ENCODE data around the gene ATF1. TPM values are rescaled to one million over a fixed set of nuclear protein-coding genes. Genes with fewer than 3 reads are reported as not detected.
"Not testable (repeated sequence)": the region's sequence is repeated elsewhere in the genome, so short reads cannot be mapped to it uniquely, and the experiment has no call there.

The ATF1 gene
- total RNA-seq, 1 donor from 2014 or later = 30.3 TPM

DNA sequence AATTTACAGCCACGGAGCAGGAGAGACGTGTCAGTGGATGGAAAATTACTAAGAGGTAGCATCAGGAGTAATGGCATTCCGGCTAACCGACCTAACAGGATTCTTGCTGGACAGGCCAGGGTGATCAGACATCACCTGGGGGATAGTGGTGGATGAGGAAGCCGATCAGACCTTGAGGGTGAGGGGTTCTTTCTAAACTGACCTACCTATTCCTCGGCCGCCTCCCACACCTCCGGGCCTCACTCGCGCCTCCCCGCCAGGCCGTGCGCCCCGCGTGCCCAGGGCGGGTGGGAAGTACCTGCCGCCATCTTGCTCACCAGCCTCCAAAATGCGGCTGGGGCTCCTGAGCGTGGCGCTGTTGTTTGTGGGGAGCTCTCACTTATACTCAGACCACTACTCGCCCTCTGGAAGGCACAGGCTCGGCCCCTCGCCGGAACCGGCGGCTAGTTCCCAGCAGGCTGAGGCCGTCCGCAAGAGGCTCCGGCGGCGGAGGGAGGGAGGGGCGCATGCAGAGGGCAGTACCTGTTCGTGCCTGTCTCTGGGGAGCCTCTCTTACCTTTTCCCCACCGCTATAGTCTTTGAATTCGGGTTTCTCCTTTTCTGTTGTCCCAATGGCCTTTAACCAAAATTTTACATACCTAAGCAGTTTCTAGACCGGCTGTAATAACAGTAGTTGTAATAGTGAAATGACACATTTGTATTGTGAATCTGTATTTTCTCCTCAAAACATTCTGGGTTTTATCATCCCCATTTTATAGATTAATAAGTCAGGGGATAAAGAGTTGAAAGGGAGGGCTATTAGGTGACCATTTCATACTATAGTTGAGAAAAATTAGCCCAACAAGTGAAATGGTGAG, 79.0 kb downstream of the ATF1 start, which contains the start of gene TMPRSS12:
Gene TMPRSS12 (plus strand): TSS at position 290 of the 857 bp plus-strand sequence. CDS start 39 bp downstream, at position 329.
- Mint-ChIP-seq H3K4me3 (ENCODE audit: unreplicated experiment) (no peak within 1 kb of the TSS), H3K27ac (ENCODE audit: unreplicated experiment) (no peak within 1 kb of the TSS), H3K9me3 (ENCODE audit: unreplicated experiment) (peaks cover 8% of the 10 kb centered on the region), H3K36me3 (ENCODE audit: unreplicated experiment) (no peaks in the 10 kb centered on the region), H3K27me3 (ENCODE audit: unreplicated experiment) (peaks cover 25% of the 10 kb centered on the region), H3K4me1 (ENCODE audit: unreplicated experiment) (no peaks in the 10 kb centered on the region)
- DNase-seq (ENCODE audit: extremely low spot score, unreplicated experiment) = no peak
- TF ChIP-seq, protein P1, sequence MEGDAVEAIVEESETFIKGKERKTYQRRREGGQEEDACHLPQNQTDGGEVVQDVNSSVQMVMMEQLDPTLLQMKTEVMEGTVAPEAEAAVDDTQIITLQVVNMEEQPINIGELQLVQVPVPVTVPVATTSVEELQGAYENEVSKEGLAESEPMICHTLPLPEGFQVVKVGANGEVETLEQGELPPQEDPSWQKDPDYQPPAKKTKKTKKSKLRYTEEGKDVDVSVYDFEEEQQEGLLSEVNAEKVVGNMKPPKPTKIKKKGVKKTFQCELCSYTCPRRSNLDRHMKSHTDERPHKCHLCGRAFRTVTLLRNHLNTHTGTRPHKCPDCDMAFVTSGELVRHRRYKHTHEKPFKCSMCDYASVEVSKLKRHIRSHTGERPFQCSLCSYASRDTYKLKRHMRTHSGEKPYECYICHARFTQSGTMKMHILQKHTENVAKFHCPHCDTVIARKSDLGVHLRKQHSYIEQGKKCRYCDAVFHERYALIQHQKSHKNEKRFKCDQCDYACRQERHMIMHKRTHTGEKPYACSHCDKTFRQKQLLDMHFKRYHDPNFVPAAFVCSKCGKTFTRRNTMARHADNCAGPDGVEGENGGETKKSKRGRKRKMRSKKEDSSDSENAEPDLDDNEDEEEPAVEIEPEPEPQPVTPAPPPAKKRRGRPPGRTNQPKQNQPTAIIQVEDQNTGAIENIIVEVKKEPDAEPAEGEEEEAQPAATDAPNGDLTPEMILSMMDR (IDR thresholded peaks at IDR 0.05) = no peak

DNA sequence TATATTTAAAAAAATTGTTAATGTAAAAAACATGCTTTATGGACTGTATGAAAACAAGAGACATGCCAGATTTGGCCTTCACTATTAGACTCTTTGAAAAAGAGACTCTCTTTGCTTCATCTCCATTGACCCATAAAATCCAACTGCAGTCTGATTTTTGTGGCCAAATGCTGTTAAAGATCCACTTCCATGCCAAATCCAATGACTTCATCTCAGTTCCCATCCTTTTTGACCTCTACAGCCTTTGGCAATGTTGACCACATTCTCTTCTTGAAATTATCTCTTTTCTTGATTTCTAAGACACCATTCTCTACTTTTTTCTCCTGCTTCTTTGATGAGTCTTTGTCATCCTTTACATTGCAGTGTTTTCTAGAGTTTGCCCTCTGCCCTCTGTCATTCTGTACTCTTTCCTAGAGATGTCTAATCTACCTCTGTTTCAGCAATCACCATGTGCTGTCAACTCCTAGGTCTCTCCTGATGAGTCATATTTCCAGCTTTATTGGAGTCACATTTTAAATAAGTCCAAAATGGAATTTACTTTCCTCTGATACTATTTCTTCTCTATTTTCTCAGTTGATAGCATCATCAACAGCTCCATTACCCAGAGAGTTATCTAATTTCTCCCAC, 81.2 kb downstream of the ATF1 start:
- H3K27ac Mint-ChIP-seq (ENCODE audit: unreplicated experiment) = no peak overlapping the region
- peaks cover 32% of the 10 kb centered on the region for H3K27me3 Mint-ChIP-seq (ENCODE audit: unreplicated experiment)
- no peak for DNase-seq (ENCODE audit: extremely low spot score, unreplicated experiment)

DNA sequence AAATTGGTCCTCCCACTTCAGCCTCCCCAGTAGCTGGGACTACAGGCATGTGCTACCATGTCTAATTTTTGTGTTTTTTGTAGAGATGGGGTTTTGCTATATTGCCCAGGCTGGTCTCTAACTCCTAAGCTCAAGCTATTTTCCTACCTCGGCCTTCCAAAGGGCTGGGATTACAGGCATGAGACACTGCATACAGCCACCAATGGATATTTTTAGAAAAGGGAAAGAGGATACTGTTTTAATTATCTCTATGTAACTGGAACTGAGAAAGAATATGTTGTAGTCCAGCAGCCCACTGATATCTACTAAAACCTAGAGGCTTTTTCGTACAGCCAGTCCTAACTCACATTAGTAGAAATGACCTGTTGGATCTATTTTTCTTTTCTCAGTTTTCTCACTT, 85.1 kb downstream of the ATF1 start:
- TF ChIP-seq, protein P1 (IDR thresholded peaks at IDR 0.05) = no peak
- peaks cover 2% of the 10 kb centered on the region for H3K36me3 Mint-ChIP-seq (ENCODE audit: unreplicated experiment)
- no peaks in the 10 kb centered on the region for H3K4me1 Mint-ChIP-seq (ENCODE audit: unreplicated experiment)
- no peak overlapping the region for H3K4me3 Mint-ChIP-seq (ENCODE audit: unreplicated experiment)
- H3K27me3 Mint-ChIP-seq (ENCODE audit: unreplicated experiment) = peaks cover 51% of the 10 kb centered on the region
- DNase-seq (ENCODE audit: extremely low spot score, unreplicated experiment) = no peak
- no peak overlapping the region for H3K27ac Mint-ChIP-seq (ENCODE audit: unreplicated experiment)
- H3K9me3 Mint-ChIP-seq (ENCODE audit: unreplicated experiment) = peaks cover 4% of the 10 kb centered on the region

More for the DNA sequence above, 81.2 kb downstream of the ATF1 start:
- Mint-ChIP-seq H3K4me3 (ENCODE audit: unreplicated experiment) (no peak overlapping the region), H3K9me3 (ENCODE audit: unreplicated experiment) (peaks cover 8% of the 10 kb centered on the region), H3K4me1 (ENCODE audit: unreplicated experiment) (no peaks in the 10 kb centered on the region), H3K36me3 (ENCODE audit: unreplicated experiment) (no peaks in the 10 kb centered on the region)
- TF ChIP-seq, protein P1 (IDR thresholded peaks at IDR 0.05) = no peak

DNA sequence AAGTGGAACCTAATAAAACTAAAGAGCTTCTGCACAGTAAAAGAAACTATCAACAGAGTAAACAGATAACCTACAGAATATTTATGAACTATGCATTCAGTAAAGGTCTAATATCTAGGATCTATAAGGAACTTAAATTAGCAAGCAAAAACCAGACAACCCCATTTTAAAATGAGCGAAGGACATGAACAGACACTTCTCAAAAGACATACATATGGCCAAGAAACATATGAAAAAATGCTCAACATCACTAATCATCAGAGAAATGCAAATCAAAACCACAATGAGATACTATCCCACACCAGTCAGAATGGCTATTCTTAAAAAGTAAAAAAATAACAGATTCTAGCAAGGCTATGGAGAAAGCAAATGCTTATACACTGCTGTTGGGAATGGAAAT, 91.3 kb downstream of the ATF1 start:
- Mint-ChIP-seq H3K9me3 (ENCODE audit: unreplicated experiment) (peaks cover 16% of the 10 kb centered on the region), H3K27me3 (ENCODE audit: unreplicated experiment) (peaks cover 62% of the 10 kb centered on the region)
- DNase-seq (ENCODE audit: extremely low spot score, unreplicated experiment); H3K27ac Mint-ChIP-seq (ENCODE audit: unreplicated experiment); H3K4me1 Mint-ChIP-seq (ENCODE audit: unreplicated experiment); H3K36me3 Mint-ChIP-seq (ENCODE audit: unreplicated experiment); H3K4me3 Mint-ChIP-seq (ENCODE audit: unreplicated experiment): not testable (repeated sequence)

DNA sequence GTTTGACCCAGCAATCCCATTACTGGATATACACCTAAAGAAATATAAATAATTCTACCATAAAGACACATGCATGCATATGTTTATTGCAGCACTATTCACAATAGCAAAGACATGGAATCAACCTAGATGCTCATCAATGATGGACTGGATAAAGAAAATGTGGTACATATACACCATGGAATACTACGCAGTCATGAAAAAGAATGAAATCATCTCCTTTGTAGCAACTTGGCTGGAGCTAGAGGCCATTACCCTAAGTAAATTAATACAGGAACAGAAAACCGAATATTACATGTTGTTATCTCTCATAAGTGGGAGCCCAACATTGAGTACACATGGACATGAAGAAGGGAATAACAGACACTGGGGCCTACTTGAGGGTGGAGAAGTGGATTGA, 91.8 kb downstream of the ATF1 start:
- not testable (repeated sequence) for H3K27ac Mint-ChIP-seq (ENCODE audit: unreplicated experiment); H3K36me3 Mint-ChIP-seq (ENCODE audit: unreplicated experiment); H3K4me1 Mint-ChIP-seq (ENCODE audit: unreplicated experiment); DNase-seq (ENCODE audit: extremely low spot score, unreplicated experiment); H3K4me3 Mint-ChIP-seq (ENCODE audit: unreplicated experiment)
- H3K27me3 Mint-ChIP-seq (ENCODE audit: unreplicated experiment) = peaks cover 62% of the 10 kb centered on the region
- H3K9me3 Mint-ChIP-seq (ENCODE audit: unreplicated experiment) = peaks cover 16% of the 10 kb centered on the region

Measured in osteocyte (in vitro differentiated cells).